PC-3 (cell line): Measurements from ENCODE around the gene PTGER2.

Source experiments
- CTCF ChIP-seq: fragments of 300-600 bp; sonication (generic); conservative IDR thresholded peaks from 2 replicates; pipeline ENCODE4 v1.5.1; 2017; ENCODE audit warnings: antibody characterized with exemption, low read depth, mild to moderate bottlenecking, low read length
- EZH2phosphoT487 ChIP-seq: fragments of 300-600 bp; sonication (generic); IDR thresholded peaks from 2 replicates; pipeline ENCODE4 v1.6.1; 2018; ENCODE audit warnings: mild to moderate bottlenecking, antibody characterized with exemption, low read length, borderline replicate concordance

DNA sequence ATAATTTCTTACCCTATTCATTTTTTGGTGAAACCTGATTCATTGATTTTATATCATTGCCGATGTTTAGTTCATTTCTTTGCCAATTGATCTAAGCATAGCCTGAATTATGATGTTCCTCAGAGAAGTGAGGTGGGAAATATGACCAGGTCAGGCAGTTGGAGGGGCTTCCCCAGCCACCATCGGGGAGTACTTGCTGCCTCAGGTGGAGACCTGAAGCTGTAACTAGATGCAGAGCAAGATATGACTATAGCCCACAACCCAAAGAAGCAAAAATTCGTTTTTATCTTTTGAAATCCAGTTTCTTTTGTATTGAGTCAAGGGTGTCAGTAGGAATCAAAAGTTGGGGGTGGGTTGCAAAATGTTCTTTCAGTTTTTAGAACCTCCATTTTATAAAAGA lies 38.7 kb upstream of the PTGER2 start:
- TF ChIP-seq CTCF = no peak
- no peak for TF ChIP-seq EZH2phosphoT487
